Muscle of leg (tissue), 11 donors: ENCODE measurements around the gene USB1. TPM values are rescaled to one million over a fixed set of nuclear protein-coding genes. Genes with fewer than 3 reads are reported as not detected.
"Not testable (repeated sequence)": the region's sequence is repeated elsewhere in the genome, so short reads cannot be mapped to it uniquely, and the experiment has no call there.

Experiments used
- DNase-seq: peaks from one replicate; pipeline ENCODE4 v3.0.0; 2013
- H3K27ac ChIP-seq: one replicate; pipeline ENCODE4 v1.5.1; 2013; ENCODE audit warnings: mild to moderate bottlenecking, low read length, control low read depth
- H3K27me3 ChIP-seq: one replicate; pipeline ENCODE4 v1.6.1; 2013; ENCODE audit warnings: low read length; ENCODE audit not compliant: control insufficient read depth, insufficient read depth
- H3K36me3 ChIP-seq: one replicate; pipeline ENCODE4 v1.6.1; 2013; ENCODE audit warnings: low read length; ENCODE audit not compliant: control insufficient read depth, insufficient read depth
- H3K4me1 ChIP-seq: one replicate; pipeline ENCODE4 v1.6.1; 2013; ENCODE audit warnings: low read length; ENCODE audit not compliant: control insufficient read depth, insufficient read depth
- H3K4me3 ChIP-seq: one replicate; pipeline ENCODE4 v1.5.1; 2013; ENCODE audit warnings: low read length, control low read depth
- H3K9me3 ChIP-seq: replicated peaks from 2 replicates; pipeline ENCODE4 v1.6.1; 2013; ENCODE audit warnings: low read depth, low read length; ENCODE audit not compliant: control insufficient read depth
- WGBS: methylation state at CpG from one replicate; pipeline ENCODE4 v1.1.5; 2013; ENCODE audit warnings: missing lambda C conversion rate; ENCODE audit not compliant: insufficient coverage; 5-methylcytosine and 5-hydroxymethylcytosine counted together
- polyA plus RNA-seq, 8 donors: library from polyadenylated mRNA; unstranded; fragments of 120-200 nt; gene quantifications; one replicate each; pipeline versions ENCODE4 v1.2.1 to v1.2.3, GENCODE V29; 2013; ENCODE audit warnings: inconsistent platforms in 1 of 8, low replicate concordance in 1 of 8; ENCODE audit not compliant: insufficient read length in 8 of 8, insufficient read depth in 1 of 8
- total RNA-seq: library from RNA; stranded (reverse); fragments of 120-200 nt; gene quantifications from one replicate; pipeline ENCODE4 v1.2.4, GENCODE V29; 2013

USB1 gene
- total and polyA plus RNA-seq, 9 donors: 5.0 to 18.8 (median 15.3) TPM

- Histone ChIP-seq H3K27ac (no peak overlapping the region), H3K36me3 (no peaks in the 10 kb centered on the region), H3K9me3 (no peaks in the 10 kb centered on the region), H3K4me1 (no peaks in the 10 kb centered on the region), H3K4me3 (no peak overlapping the region), H3K27me3 (peaks cover 3% of the 10 kb centered on the region)
- no peak for DNase-seq
Measured at GRCh38 chr16:57967916-57968315, 33.3 kb upstream of the USB1 start.

GRCh38 chr16:57969451-57970123 is 31.6 kb upstream of the USB1 start:
- no peaks in the 10 kb centered on the region for H3K9me3 ChIP-seq
- no peaks in the 10 kb centered on the region for H3K4me1 ChIP-seq
- no peak overlapping the region for H3K4me3 ChIP-seq
- no peak overlapping the region for H3K27ac ChIP-seq
- peaks cover 3% of the 10 kb centered on the region for H3K27me3 ChIP-seq
- 72% methylated on average over 9 of the region's 10 CpGs for WGBS
- no peak for DNase-seq
- H3K36me3 ChIP-seq: no peaks in the 10 kb centered on the region

- Histone ChIP-seq H3K36me3 (no peaks in the 10 kb centered on the region), H3K27ac (no peak overlapping the region), H3K4me1 (no peaks in the 10 kb centered on the region), H3K9me3 (no peaks in the 10 kb centered on the region), H3K4me3 (no peak overlapping the region), H3K27me3 (peaks cover 3% of the 10 kb centered on the region)
- 72% methylated on average over 10 of the region's 13 CpGs for whole genome bisulfite sequencing
- DNase-seq: no peak
Measured at GRCh38 chr16:57970319-57970718, 30.9 kb upstream of the USB1 start.

- 76% methylated on average over 4 of the region's 6 CpGs for WGBS
- H3K9me3 ChIP-seq: no peaks in the 10 kb centered on the region
- H3K4me1 ChIP-seq: no peaks in the 10 kb centered on the region
- no peak for DNase-seq
- H3K27me3 ChIP-seq: peaks cover 3% of the 10 kb centered on the region
- H3K4me3 ChIP-seq: no peak within 1 kb of the TSS
- H3K36me3 ChIP-seq: no peaks in the 10 kb centered on the region
- no peak within 1 kb of the TSS for H3K27ac ChIP-seq
Measured at GRCh38 chr16:57970970-57971369, 30.2 kb upstream of the USB1 start, which contains the start of gene CNGB1. TSS of gene CNGB1 (minus strand) at chr16:57971128. CDS start at chr16:57967286, 3,842 bp downstream.

- H3K4me1 ChIP-seq: no peaks in the 10 kb centered on the region
- DNase-seq: no peak
- no peaks in the 10 kb centered on the region for H3K36me3 ChIP-seq
- WGBS: 76% methylated on average over 1 of the region's 1 CpG
- H3K27me3 ChIP-seq: peaks cover 3% of the 10 kb centered on the region
- no peak overlapping the region for H3K27ac ChIP-seq
- H3K9me3 ChIP-seq: no peaks in the 10 kb centered on the region
- H3K4me3 ChIP-seq: no peak overlapping the region
Measured at GRCh38 chr16:57971848-57972247, 29.4 kb upstream of the USB1 start.

GRCh38 chr16:57972306-57972705 is 28.9 kb upstream of the USB1 start:
- 78% methylated on average over 3 of the region's 4 CpGs for WGBS
- Histone ChIP-seq H3K27ac (no peak overlapping the region), H3K4me1 (no peaks in the 10 kb centered on the region), H3K36me3 (no peaks in the 10 kb centered on the region), H3K27me3 (peaks cover 3% of the 10 kb centered on the region), H3K4me3 (no peak overlapping the region), H3K9me3 (no peaks in the 10 kb centered on the region)
- no peak for DNase-seq

- no peaks in the 10 kb centered on the region for H3K9me3 ChIP-seq
- H3K27me3 ChIP-seq: no peaks in the 10 kb centered on the region
- no peak overlapping the region for H3K4me3 ChIP-seq
- DNase-seq: peak; percentile 23
- WGBS: 80% methylated on average over 1 of the region's 2 CpGs
- no peaks in the 10 kb centered on the region for H3K4me1 ChIP-seq
- H3K27ac ChIP-seq: no peak overlapping the region
- no peaks in the 10 kb centered on the region for H3K36me3 ChIP-seq
Measured at GRCh38 chr16:57976331-57976796, 24.8 kb upstream of the USB1 start.

GRCh38 chr16:57977418-57978069 is 23.7 kb upstream of the USB1 start:
- WGBS: 81% methylated on average over 11 of the region's 12 CpGs
- DNase-seq: no peak

GRCh38 chr16:57978070-57978465 is 23.1 kb upstream of the USB1 start:
- H3K27me3 ChIP-seq, DNase-seq, H3K4me1 ChIP-seq, H3K27ac ChIP-seq, H3K9me3 ChIP-seq, H3K36me3 ChIP-seq, H3K4me3 ChIP-seq: not testable (repeated sequence)
- 100% methylated on average over 1 of the region's 2 CpGs for WGBS

More at GRCh38 chr16:57977418-57978069, 23.7 kb upstream of the USB1 start:
- no peak overlapping the region for H3K27ac ChIP-seq
- H3K4me1 ChIP-seq: no peaks in the 10 kb centered on the region
- H3K27me3 ChIP-seq: no peaks in the 10 kb centered on the region
- no peaks in the 10 kb centered on the region for H3K36me3 ChIP-seq
- no peaks in the 10 kb centered on the region for H3K9me3 ChIP-seq
- H3K4me3 ChIP-seq: no peak overlapping the region

GRCh38 chr16:57979006-57979585 is 22.1 kb upstream of the USB1 start:
- 67% methylated on average over 7 of the region's 11 CpGs for WGBS
- DNase-seq: no peak
- H3K27ac ChIP-seq: no peak overlapping the region
- no peaks in the 10 kb centered on the region for H3K4me1 ChIP-seq
- no peaks in the 10 kb centered on the region for H3K36me3 ChIP-seq
- no peaks in the 10 kb centered on the region for H3K9me3 ChIP-seq
- no peak overlapping the region for H3K4me3 ChIP-seq
- H3K27me3 ChIP-seq: peaks cover 6% of the 10 kb centered on the region
